AG20443 (cell line): ENCODE data around the gene GIGYF1.
A peak's percentile ranks its signal among the peaks of the same experiment; 100 is the strongest.

ENCODE experiments used
- DNase-seq: peaks from one replicate; pipeline ENCODE4 v3.0.0; 2012; ENCODE audit warnings: low spot score, mixed read lengths

The GIGYF1 gene

DNA sequence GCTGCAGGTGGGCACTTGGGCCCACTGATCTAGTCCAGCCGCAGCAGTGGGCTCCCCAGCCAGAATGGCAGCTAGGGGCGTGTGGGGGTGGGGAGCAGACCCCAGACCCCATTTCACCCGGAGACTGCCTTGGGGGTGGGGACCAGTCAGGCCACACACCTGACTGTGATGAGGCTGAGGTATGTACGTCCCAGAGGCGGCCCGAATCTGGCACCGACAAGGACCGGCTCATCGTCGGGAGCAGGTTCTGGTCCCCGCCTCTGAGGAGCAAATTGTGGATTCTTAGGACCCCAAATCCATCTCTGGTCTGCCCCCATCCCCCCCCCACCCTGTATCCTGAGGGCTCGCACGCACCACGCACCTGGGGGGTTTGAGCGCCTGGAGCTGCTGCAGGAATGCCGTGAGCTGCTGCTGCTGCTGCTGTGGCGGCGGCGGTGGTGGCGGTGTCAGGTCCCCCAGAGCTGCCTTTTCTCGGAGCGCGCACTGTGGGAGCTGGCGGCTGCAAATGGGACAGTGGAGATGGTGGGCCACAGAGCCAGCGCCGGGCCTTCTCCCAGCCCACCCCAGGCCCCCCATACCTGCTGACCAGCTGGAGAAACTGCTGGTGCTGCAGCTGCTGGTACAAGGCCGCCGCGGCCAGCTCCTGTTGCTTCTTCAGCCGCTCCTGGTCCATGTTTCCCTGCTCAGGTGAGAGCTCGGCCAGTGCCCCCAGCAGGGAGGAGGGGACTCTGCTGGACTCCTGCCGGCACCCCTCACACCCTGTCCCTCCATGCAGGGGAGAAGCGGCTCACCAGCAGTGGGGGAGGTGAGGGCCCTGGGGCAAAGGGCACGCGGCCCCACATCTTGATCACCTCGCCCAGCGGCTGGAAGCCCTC, 10.2 kb downstream of the GIGYF1 start:
- no peak for DNase-seq

GRCh38 chr7:100682991-100683658, 10.9 kb downstream of the GIGYF1 start:
- no peak for DNase-seq

DNA sequence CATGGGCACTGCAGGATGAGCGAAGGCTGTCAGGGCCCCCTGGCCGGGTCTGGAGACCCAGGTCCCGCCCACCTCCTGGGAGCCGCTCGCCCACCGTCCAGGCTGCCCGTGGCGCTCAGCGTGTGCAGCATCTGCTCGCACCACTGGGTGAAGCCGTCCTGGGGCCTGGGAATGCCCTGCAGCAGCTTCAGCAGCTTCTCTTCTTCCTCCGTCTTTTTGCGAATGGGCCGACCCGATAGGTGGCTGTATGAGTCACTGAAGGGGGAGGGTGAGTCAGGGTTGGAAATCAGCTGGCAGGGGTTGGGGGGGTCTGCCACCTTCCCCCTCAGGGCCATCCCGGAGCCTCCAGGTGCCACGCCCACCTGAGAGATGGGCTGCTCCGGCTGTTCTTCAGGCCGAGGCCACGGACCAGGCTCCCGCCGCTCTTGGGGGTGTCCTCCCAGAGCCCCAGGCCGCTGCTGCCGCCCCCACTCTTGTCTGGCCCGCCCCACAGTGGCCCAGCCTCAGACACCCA, 11.8 kb downstream of the GIGYF1 start:
- no peak for DNase-seq

DNA sequence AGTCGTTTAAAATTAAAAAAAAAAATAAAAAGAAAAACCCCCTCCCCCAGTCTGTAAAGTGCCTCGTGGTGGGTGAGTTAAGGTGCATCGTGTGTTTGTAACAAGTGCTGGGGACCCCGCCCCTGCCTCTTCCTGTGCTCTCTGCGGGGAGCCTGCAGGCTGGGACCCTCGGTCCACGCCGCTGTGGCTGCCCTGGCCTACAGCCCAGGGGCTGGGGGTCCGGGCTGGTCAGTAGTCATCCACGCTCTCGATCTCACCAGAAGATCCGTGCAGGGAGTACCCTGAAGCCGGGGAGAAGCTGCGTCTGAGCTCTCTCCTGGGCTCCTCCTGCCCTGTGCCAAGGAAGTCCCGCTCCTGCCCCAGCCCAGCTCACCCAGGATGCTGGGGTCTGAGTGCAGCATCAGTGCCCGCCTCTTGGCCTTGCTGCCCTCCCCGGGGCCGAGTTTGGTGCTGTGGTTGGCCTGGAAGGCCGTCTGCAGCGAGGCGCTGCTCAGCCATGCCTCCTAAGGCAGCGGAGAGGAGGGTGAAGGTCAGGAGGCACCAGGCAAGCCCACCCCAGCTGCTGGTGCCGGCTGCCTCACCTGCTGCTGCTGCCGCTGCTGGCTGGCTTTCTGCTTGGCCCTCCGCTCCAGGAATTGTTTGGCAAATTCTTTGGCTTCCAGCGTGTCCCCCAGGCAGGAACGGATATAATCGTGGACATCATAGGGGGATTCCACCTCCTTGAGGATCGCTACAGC, 12.4 kb downstream of the GIGYF1 start:
- DNase-seq: no peak

GRCh38 chr7:100680576-100681271, 13.3 kb downstream of the GIGYF1 start:
- DNase-seq: no peak

GRCh38 chr7:100679927-100680575, 14.0 kb downstream of the GIGYF1 start:
- DNase-seq: peak; percentile 67

DNA sequence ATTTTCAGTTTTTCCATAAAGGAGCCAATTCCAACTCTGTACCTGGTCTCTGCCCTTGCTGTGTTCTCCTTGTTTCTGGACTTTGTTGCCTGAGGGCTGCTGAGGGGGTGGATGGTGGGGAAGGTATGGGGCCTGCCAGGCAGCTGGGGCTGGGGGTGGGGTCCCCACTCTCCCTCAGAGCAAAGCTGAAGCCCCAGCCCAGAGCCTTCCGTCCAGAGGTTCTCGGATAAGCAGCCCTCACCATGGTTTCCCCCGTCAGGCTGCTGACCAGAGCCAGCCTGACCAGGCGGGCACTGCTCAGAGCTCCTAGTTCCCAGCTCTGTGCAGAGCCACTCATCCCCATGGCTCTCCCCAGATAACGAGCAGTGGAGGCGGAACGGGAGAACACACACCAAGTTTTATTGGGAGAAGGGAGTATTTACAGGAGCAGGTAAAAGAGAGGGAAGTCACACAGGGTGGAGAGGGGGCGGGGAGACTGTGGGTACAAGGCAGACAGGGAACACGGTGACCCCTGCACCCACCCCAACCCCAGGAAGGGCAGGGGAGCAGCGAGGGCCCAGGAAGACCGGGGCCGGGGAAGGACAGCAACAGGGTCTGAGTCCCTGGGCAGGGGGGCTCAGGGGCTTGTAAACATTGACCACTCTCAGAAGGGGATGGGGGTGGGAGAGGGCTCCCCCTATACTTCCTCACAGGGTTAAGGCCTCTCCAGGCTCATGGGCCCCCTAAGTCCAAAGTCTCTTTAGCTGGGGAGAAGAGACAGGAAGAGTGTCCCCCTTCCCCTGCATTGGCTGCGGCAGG, 14.7 kb downstream of the GIGYF1 start:
- DNase-seq: no peak

DNA sequence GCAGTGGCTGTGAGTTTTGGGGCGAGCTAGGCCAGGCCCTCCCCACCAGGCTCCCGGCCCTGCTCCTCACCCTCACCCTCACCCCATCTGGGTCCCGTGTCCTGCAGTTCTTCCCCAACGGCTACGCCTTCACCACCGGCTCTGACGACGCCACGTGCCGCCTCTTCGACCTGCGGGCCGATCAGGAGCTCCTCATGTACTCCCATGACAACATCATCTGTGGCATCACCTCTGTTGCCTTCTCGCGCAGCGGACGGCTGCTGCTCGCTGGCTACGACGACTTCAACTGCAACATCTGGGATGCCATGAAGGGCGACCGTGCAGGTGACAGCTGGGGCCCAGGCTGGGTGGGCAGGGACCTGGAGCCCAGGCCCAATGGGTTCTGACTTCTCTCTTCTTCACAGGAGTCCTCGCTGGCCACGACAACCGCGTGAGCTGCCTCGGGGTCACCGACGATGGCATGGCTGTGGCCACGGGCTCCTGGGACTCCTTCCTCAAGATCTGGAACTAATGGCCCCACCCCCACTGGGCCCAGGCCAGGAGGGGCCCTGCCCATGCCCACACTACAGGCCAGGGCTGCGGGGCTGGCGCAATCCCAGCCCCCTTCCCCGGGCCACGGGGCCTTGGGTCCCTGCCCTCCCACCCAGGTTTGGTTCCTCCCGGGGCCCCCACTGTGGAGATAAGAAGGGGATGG, 15.6 kb downstream of the GIGYF1 start:
- DNase-seq: no peak

DNA sequence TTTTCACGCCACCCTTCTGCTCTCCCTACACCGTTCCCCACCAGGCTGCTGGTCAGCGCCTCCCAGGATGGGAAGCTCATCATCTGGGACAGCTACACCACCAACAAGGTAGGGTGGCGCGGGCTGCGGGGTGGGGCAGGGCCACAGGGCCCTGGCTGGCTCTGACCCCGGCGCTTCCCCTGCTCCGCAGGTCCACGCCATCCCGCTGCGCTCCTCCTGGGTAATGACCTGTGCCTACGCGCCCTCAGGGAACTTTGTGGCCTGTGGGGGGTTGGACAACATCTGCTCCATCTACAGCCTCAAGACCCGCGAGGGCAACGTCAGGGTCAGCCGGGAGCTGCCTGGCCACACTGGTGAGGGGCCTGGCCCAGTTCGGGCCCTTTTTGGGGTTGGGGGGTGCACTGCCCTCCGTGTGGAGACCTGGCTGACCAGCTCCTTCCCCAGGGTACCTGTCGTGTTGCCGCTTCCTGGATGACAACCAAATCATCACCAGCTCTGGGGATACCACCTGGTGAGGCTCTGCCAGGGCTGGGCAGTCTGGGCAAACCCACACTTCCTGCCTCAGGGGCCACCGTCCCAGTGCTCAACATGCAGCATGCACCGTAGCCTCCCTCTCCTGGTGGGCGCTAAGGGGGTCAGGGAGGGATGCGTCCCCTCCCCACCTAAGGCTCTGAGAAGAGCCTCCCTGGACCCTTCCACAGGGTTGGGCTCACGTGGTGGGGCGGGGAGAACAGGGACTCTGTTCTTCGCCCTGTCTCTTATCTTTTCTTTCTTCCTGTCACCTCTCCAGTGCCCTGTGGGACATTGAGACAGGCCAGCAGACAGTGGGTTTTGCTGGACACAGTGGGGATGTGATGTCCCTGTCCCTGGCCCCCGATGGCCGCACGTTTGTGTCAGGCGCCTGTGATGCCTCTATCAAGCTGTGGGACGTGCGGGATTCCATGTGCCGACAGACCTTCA, 16.5 kb downstream of the GIGYF1 start:
- DNase-seq: no peak

DNA sequence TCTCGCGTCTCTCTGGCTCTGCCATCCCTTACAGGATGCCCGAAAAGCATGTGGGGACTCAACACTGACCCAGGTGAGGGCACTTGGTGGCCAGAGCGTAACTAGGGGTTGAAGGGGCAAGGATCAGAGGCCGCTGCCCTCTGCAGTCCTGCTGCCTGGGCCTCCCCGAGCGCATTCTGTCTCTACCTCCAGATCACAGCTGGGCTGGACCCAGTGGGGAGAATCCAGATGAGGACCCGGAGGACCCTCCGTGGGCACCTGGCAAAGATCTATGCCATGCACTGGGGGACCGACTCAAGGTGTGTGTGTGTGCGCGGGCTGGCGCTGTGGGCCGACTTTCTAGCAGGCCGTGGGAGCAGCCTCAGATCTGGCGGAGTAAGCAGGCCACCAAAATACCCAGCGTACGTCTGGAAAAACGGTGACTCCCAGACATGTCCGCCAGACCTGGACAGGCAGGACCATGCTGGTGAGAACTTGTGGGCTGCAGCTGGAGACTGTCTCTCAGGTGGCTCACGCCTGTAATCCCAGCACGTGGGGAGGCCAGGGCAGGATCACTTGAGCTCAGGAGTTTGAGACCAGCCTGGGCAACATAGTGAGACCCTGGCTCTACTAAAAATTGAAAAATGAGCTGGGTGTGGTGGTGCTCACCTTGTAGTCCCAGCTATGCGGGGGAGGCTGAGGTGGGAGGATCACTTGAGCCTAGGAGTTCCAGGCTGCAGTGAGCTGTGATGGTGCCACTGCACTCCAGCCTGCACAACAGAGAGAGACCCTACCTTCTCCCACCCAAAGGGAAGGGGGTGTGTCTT, 17.3 kb downstream of the GIGYF1 start:
- DNase-seq: no peak

GRCh38 chr7:100675581-100676350, 18.3 kb downstream of the GIGYF1 start:
- peak; percentile 48 for DNase-seq

- DNase-seq: no peak
Measured at GRCh38 chr7:100675105-100675451, 19.0 kb downstream of the GIGYF1 start.

- peak; percentile 17 for DNase-seq
Measured at GRCh38 chr7:100674411-100675104, 19.5 kb downstream of the GIGYF1 start.

GRCh38 chr7:100673942-100674410, 20.1 kb downstream of the GIGYF1 start:
- no peak for DNase-seq

- peak; percentile 99 for DNase-seq
Measured at GRCh38 chr7:100673302-100673941, 20.6 kb downstream of the GIGYF1 start, which contains the start of gene GNB2. Gene GNB2, plus strand, starts transcription at chr7:100673740. Its CDS starts 2,526 bp downstream, at chr7:100676266.
